GM23248 (cell line): ENCODE results near the gene GRIK3. TPM values are rescaled to one million over a fixed set of nuclear protein-coding genes. Genes with fewer than 3 reads are reported as not detected.

Experiments used
- DNase-seq: peaks from one replicate; pipeline ENCODE4 v3.0.0-alpha.2; 2015
- H2AFZ ChIP-seq: fragments of 200-600 bp; sonication (generic); 2 replicates; pipeline ENCODE4 v1.6.1; 2016; ENCODE audit warnings: antibody characterized with exemption
- H3F3A ChIP-seq: fragments of 200-600 bp; sonication (generic); 2 replicates; pipeline ENCODE4 v1.6.1; 2016; ENCODE audit warnings: mild to moderate bottlenecking, antibody characterized with exemption, mixed run types; ENCODE audit not compliant: insufficient read depth
- H3K27ac ChIP-seq: fragments of 200-600 bp; sonication (generic); 2 replicates; pipeline ENCODE4 v1.5.1; 2016; ENCODE audit warnings: mild to moderate bottlenecking
- H3K27me3 ChIP-seq: fragments of 200-600 bp; sonication (generic); replicated peaks from 2 replicates; pipeline ENCODE4 v1.6.1; 2016; ENCODE audit warnings: mild to moderate bottlenecking; ENCODE audit not compliant: insufficient read depth
- H3K36me3 ChIP-seq: fragments of 200-600 bp; sonication (generic); 2 replicates; pipeline ENCODE4 v1.6.1; 2016; ENCODE audit warnings: low read depth, mild to moderate bottlenecking
- H3K4me1 ChIP-seq: fragments of 200-600 bp; sonication (generic); 2 replicates; pipeline ENCODE4 v1.6.1; 2016; ENCODE audit warnings: mild to moderate bottlenecking; ENCODE audit not compliant: insufficient read depth
- H3K4me2 ChIP-seq: fragments of 200-600 bp; sonication (generic); one replicate; pipeline ENCODE4 v1.6.1; 2016; ENCODE audit warnings: mild to moderate bottlenecking; ENCODE audit not compliant: unreplicated experiment
- H3K4me3 ChIP-seq: fragments of 200-600 bp; sonication (generic); 2 replicates; pipeline ENCODE4 v1.5.1; 2016; ENCODE audit warnings: mild to moderate bottlenecking
- H3K79me2 ChIP-seq: fragments of 200-600 bp; sonication (generic); 2 replicates; pipeline ENCODE4 v1.6.1; 2016; ENCODE audit warnings: mild to moderate bottlenecking; ENCODE audit not compliant: insufficient read depth
- H3K9ac ChIP-seq: fragments of 200-600 bp; sonication (generic); 2 replicates; pipeline ENCODE4 v1.6.1; 2016; ENCODE audit warnings: mild to moderate bottlenecking
- H3K9me2 ChIP-seq: fragments of 200-600 bp; sonication (generic); 2 replicates; pipeline ENCODE4 v1.6.1; 2016; ENCODE audit warnings: mixed run types, mild to moderate bottlenecking, moderate library complexity; ENCODE audit not compliant: insufficient read depth
- H3K9me3 ChIP-seq: fragments of 200-600 bp; sonication (generic); one replicate; pipeline ENCODE4 v1.6.1; 2017; ENCODE audit warnings: low read depth
- H4K20me1 ChIP-seq: fragments of 200-600 bp; sonication (generic); 2 replicates; pipeline ENCODE4 v1.6.0; 2016; ENCODE audit not compliant: insufficient read depth
- EZH2 ChIP-seq: fragments of 200-600 bp; sonication (generic); IDR thresholded peaks from 2 replicates; pipeline ENCODE4 v1.6.1; 2018; ENCODE audit warnings: antibody characterized with exemption, mild to moderate bottlenecking; ENCODE audit not compliant: insufficient read depth, poor library complexity, severe bottlenecking
- EZH2phosphoT487 ChIP-seq: fragments of 200-600 bp; sonication (generic); IDR thresholded peaks from 2 replicates; pipeline ENCODE4 v1.6.1; 2018; ENCODE audit warnings: antibody characterized with exemption, moderate library complexity, mild to moderate bottlenecking, low read depth; ENCODE audit not compliant: insufficient read depth
- WGBS, 2 experiments: methylation state at CpG; one replicate each; pipeline ENCODE4 v1.1.6; 2015 to 2017; ENCODE audit warnings: low lambda C conversion rate in 2 of 2, low coverage in 1 of 2; ENCODE audit errors: missing lambda C conversion rate in 2 of 2; 5-methylcytosine and 5-hydroxymethylcytosine counted together
- in situ Hi-C: fragments of 300-500 bp; cut with MboI; formaldehyde crosslinking; loops from 2 replicates; pipeline ENCODE4 v1.15.0; 2020
- polyA plus RNA-seq: library from polyadenylated mRNA; unstranded; fragments of >200 nt; fragmentation: Nextera tagmentation; extraction: Ambion mirVana; gene quantifications from 2 replicates; pipeline ENCODE4 v1.2.1, GENCODE V29; 2016
- total RNA-seq: library from RNA; depleted of rRNA; stranded (reverse); fragments of >200 nt; shearing (Covaris generic); gene quantifications from 2 replicates; pipeline ENCODE4 v1.2.3, GENCODE V29; 2014

The GRIK3 gene
- total and polyA plus RNA-seq, 2 experiments from 2014 or later = not detected

GRCh38 chr1:37052120-37052519, 17.8 kb upstream of the GRIK3 start:
- no peaks in the 10 kb centered on the region for H4K20me1 ChIP-seq
- H3K4me1 ChIP-seq = no peaks in the 10 kb centered on the region
- TF ChIP-seq EZH2 = no peak
- no peak for TF ChIP-seq EZH2phosphoT487
- no peaks in the 10 kb centered on the region for H3K9me3 ChIP-seq
- no peaks in the 10 kb centered on the region for H3K27me3 ChIP-seq
- no peaks in the 10 kb centered on the region for H3K79me2 ChIP-seq
- H2AFZ ChIP-seq = no peak overlapping the region
- H3F3A ChIP-seq = no peaks in the 10 kb centered on the region
- H3K4me2 ChIP-seq = no peak overlapping the region
- H3K36me3 ChIP-seq = no peaks in the 10 kb centered on the region
- no peaks in the 10 kb centered on the region for H3K9me2 ChIP-seq
- WGBS, 2 experiments = 0 to 5% methylated on average over 1 of the region's 1 CpG
- no peak overlapping the region for H3K27ac ChIP-seq
- no peak for DNase-seq
- in situ Hi-C loops = no loop called here
- H3K9ac ChIP-seq = no peak overlapping the region
- H3K4me3 ChIP-seq = no peak overlapping the region

- WGBS, 2 experiments = 10 to 14% methylated on average over 7 of the region's 7 CpGs
- Histone ChIP-seq H4K20me1 (no peaks in the 10 kb centered on the region), H3F3A (no peaks in the 10 kb centered on the region), H3K27ac (no peak overlapping the region), H3K4me3 (no peak overlapping the region), H3K9me3 (no peaks in the 10 kb centered on the region), H2AFZ (no peak overlapping the region), H3K9ac (no peak overlapping the region), H3K36me3 (no peaks in the 10 kb centered on the region), H3K27me3 (no peaks in the 10 kb centered on the region), H3K9me2 (no peaks in the 10 kb centered on the region), H3K79me2 (no peaks in the 10 kb centered on the region), H3K4me1 (no peaks in the 10 kb centered on the region), H3K4me2 (no peak overlapping the region)
- TF ChIP-seq EZH2phosphoT487 (no peak), EZH2 (no peak)
- DNase-seq = no peak
- in situ Hi-C loops = no loop called here
These were observed 17.0 kb upstream of the GRIK3 start for GRCh38 chr1:37051346-37051745.

- in situ Hi-C loops = no loop called here
- H3K36me3 ChIP-seq = no peaks in the 10 kb centered on the region
These were observed 13.2 kb upstream of the GRIK3 start for GRCh38 chr1:37047542-37047941.

GRCh38 chr1:37043101-37043500, 8.8 kb upstream of the GRIK3 start:
- H4K20me1 ChIP-seq = no peaks in the 10 kb centered on the region
- H3F3A ChIP-seq = no peaks in the 10 kb centered on the region
- H3K79me2 ChIP-seq = no peaks in the 10 kb centered on the region
- WGBS, 2 experiments = 17 to 21% methylated on average over 2 of the region's 2 CpGs
- no peaks in the 10 kb centered on the region for H3K4me1 ChIP-seq
- H3K4me3 ChIP-seq = no peak overlapping the region
- DNase-seq = no peak
- in situ Hi-C loops = no loop called here
- TF ChIP-seq EZH2phosphoT487 (no peak), EZH2 (no peak)
- no peaks in the 10 kb centered on the region; the same call in none of the 2 replicates for H3K27me3 ChIP-seq
- H3K27ac ChIP-seq = no peak overlapping the region
- no peak overlapping the region for H3K4me2 ChIP-seq
- H3K9me2 ChIP-seq = no peaks in the 10 kb centered on the region
- H2AFZ ChIP-seq = no peak overlapping the region
- no peaks in the 10 kb centered on the region for H3K9me3 ChIP-seq
- H3K9ac ChIP-seq = no peak overlapping the region
- H3K36me3 ChIP-seq = no peaks in the 10 kb centered on the region

More at GRCh38 chr1:37047542-37047941, 13.2 kb upstream of the GRIK3 start:
- no peak overlapping the region for H3K4me3 ChIP-seq
- H3K9ac ChIP-seq = no peak overlapping the region
- no peak for DNase-seq
- H3K4me2 ChIP-seq = no peak overlapping the region
- TF ChIP-seq EZH2phosphoT487 (no peak), EZH2 (no peak)
- H3F3A ChIP-seq = no peaks in the 10 kb centered on the region
- no peaks in the 10 kb centered on the region; the same call in 1 of the 2 replicates for H3K27me3 ChIP-seq
- no peaks in the 10 kb centered on the region for H3K9me3 ChIP-seq
- H3K79me2 ChIP-seq = no peaks in the 10 kb centered on the region
- 39 to 50% methylated on average over 13 to 19 of the region's 19 CpGs for WGBS, 2 experiments
- no peak overlapping the region for H3K27ac ChIP-seq
- no peak overlapping the region for H2AFZ ChIP-seq
- no peaks in the 10 kb centered on the region for H4K20me1 ChIP-seq
- H3K9me2 ChIP-seq = no peaks in the 10 kb centered on the region
- no peaks in the 10 kb centered on the region for H3K4me1 ChIP-seq

- Histone ChIP-seq H3F3A (no peaks in the 10 kb centered on the region), H4K20me1 (no peaks in the 10 kb centered on the region), H3K27ac (no peak overlapping the region), H3K4me3 (no peak overlapping the region), H3K36me3 (no peaks in the 10 kb centered on the region), H3K79me2 (no peaks in the 10 kb centered on the region), H3K4me1 (no peaks in the 10 kb centered on the region), H3K9me2 (no peaks in the 10 kb centered on the region), H2AFZ (no peak overlapping the region), H3K27me3 (peaks cover under 1% of the 10 kb centered on the region), H3K9me3 (no peaks in the 10 kb centered on the region), H3K4me2 (no peak overlapping the region), H3K9ac (no peak overlapping the region)
- in situ Hi-C loops = no loop called here
- DNase-seq = no peak
- no peak for TF ChIP-seq EZH2phosphoT487
- no peak for TF ChIP-seq EZH2
- 10 to 18% methylated on average over 6 of the region's 6 CpGs for WGBS, 2 experiments
These were observed 8.2 kb upstream of the GRIK3 start for GRCh38 chr1:37042506-37042905.
